OCI-LY1 (cell line): Measurements from ENCODE around the gene AEBP1.
"Not testable (repeated sequence)": the region's sequence is repeated elsewhere in the genome, so short reads cannot be mapped to it uniquely, and the experiment has no call there.

Experiments
- H2AFZ ChIP-seq: fragments of 200-600 bp; sonication (generic), shearing (Covaris generic); 2 replicates; pipeline ENCODE4 v1.6.0; 2014; ENCODE audit warnings: antibody characterized with exemption, mild to moderate bottlenecking, low read length
- H3F3A ChIP-seq: fragments of 200-600 bp; sonication (generic), shearing (Covaris generic); 2 replicates; pipeline ENCODE4 v1.6.0; 2014; ENCODE audit warnings: mild to moderate bottlenecking, antibody characterized with exemption, low read length, moderate library complexity; ENCODE audit not compliant: insufficient read depth
- H3K27ac ChIP-seq: fragments of 200-600 bp; sonication (generic); 2 replicates; pipeline ENCODE4 v1.5.1; 2014; ENCODE audit warnings: low read length, mixed run types, mild to moderate bottlenecking, low read depth; ENCODE audit not compliant: poor library complexity, severe bottlenecking
- H3K27me3 ChIP-seq: fragments of 200-600 bp; sonication (generic); 2 replicates; pipeline ENCODE4 v1.6.0; 2014; ENCODE audit warnings: antibody characterized with exemption, mild to moderate bottlenecking, low read length, moderate library complexity; ENCODE audit not compliant: insufficient read depth
- H3K36me3 ChIP-seq: fragments of 200-600 bp; sonication (generic); 2 replicates; pipeline ENCODE4 v1.6.1; 2014; ENCODE audit warnings: mild to moderate bottlenecking, antibody characterized with exemption, low read length, moderate library complexity, mixed read lengths; ENCODE audit not compliant: insufficient read depth
- H3K4me1 ChIP-seq: fragments of 200-600 bp; sonication (generic); 2 replicates; pipeline ENCODE4 v1.5.1; 2014; ENCODE audit warnings: mild to moderate bottlenecking, low read length, moderate library complexity; ENCODE audit not compliant: insufficient read depth, severe bottlenecking
- H3K4me2 ChIP-seq: fragments of 200-600 bp; sonication (generic), shearing (Covaris generic); 2 replicates; pipeline ENCODE4 v1.6.1; 2014; ENCODE audit warnings: low read length
- H3K4me3 ChIP-seq: fragments of 200-600 bp; sonication (generic); 2 replicates; pipeline ENCODE4 v1.5.1; 2014; ENCODE audit warnings: low read length, low read depth, mild to moderate bottlenecking, mixed read lengths; ENCODE audit not compliant: poor library complexity, severe bottlenecking
- H3K79me2 ChIP-seq: fragments of 200-600 bp; shearing (Covaris generic); 2 replicates; pipeline ENCODE4 v1.6.1; 2016; ENCODE audit warnings: mixed run types, low read length, mixed read lengths; ENCODE audit not compliant: insufficient read depth
- H3K9ac ChIP-seq: fragments of 200-600 bp; sonication (generic), shearing (Covaris generic); 2 replicates; pipeline ENCODE4 v1.6.1; 2014; ENCODE audit warnings: mild to moderate bottlenecking, low read length, mixed read lengths
- H3K9me2 ChIP-seq: fragments of 200-600 bp; sonication (generic), shearing (Covaris generic); 2 replicates; pipeline ENCODE4 v1.6.1; 2014; ENCODE audit warnings: low read depth, mild to moderate bottlenecking, low read length, mixed read lengths
- H3K9me3 ChIP-seq: fragments of 200-600 bp; shearing (Covaris generic); 2 replicates; pipeline ENCODE4 v1.6.1; 2014; ENCODE audit warnings: low read length, mixed read lengths
- H4K20me1 ChIP-seq: fragments of 200-600 bp; sonication (generic), shearing (Covaris generic); 2 replicates; pipeline ENCODE4 v1.6.0; 2016; ENCODE audit warnings: mild to moderate bottlenecking, low read length; ENCODE audit not compliant: insufficient read depth
- CTCF ChIP-seq: fragments of 200-600 bp; sonication (generic), shearing (Covaris generic); IDR thresholded peaks from 2 replicates; pipeline ENCODE4 v1.5.1; 2017; ENCODE audit warnings: mild to moderate bottlenecking, antibody characterized with exemption, low read length, moderate library complexity, mixed read lengths
- EZH2 ChIP-seq: fragments of 200-600 bp; sonication (generic), shearing (Covaris generic); IDR thresholded peaks from 2 replicates; pipeline ENCODE4 v1.8.0; 2017; ENCODE audit warnings: borderline replicate concordance, mixed run types, mild to moderate bottlenecking, antibody characterized with exemption, low read length, moderate library complexity, mixed read lengths

AEBP1 gene

GRCh38 chr7:44123190-44124003, 19.3 kb downstream of the AEBP1 start, which contains the start of gene POLD2:
Gene POLD2, minus strand, starts transcription at chr7:44123548. Its CDS starts 1,495 bp downstream, at chr7:44122053.
- peaks cover 41% of the 10 kb centered on the region for H3K4me1 ChIP-seq
- H3K4me2 ChIP-seq: peak within 1 kb of the TSS; percentile 88
- H3K9ac ChIP-seq: peak within 1 kb of the TSS; percentile 83
- peak within 1 kb of the TSS; percentile 6 for H3K27ac ChIP-seq
- H4K20me1 ChIP-seq: no peaks in the 10 kb centered on the region
- no peaks in the 10 kb centered on the region for H3K9me2 ChIP-seq
- H3K4me3 ChIP-seq: peak within 1 kb of the TSS; percentile 72
- peak within 1 kb of the TSS; percentile 71; the same call in 1 of the 2 replicates for H2AFZ ChIP-seq
- H3K79me2 ChIP-seq: peaks cover 31% of the 10 kb centered on the region
- peaks cover 39% of the 10 kb centered on the region for H3K36me3 ChIP-seq
- peaks cover 5% of the 10 kb centered on the region; the same call in 1 of the 2 replicates for H3F3A ChIP-seq
- H3K9me3 ChIP-seq: no peaks in the 10 kb centered on the region
- no peaks in the 10 kb centered on the region for H3K27me3 ChIP-seq
- TF ChIP-seq EZH2: no peak
- TF ChIP-seq CTCF: no peak

GRCh38 chr7:44124822-44125202, 20.7 kb downstream of the AEBP1 start:
- no peak overlapping the region for H3K9ac ChIP-seq
- H3K9me3 ChIP-seq: no peaks in the 10 kb centered on the region
- H3F3A ChIP-seq: peaks cover 5% of the 10 kb centered on the region; the same call in 1 of the 2 replicates
- H3K27me3 ChIP-seq: no peaks in the 10 kb centered on the region
- H3K4me1 ChIP-seq: peaks cover 41% of the 10 kb centered on the region
- no peak overlapping the region for H2AFZ ChIP-seq
- no peak overlapping the region for H3K4me2 ChIP-seq
- TF ChIP-seq EZH2 (no peak), CTCF (no peak)
- no peak overlapping the region for H3K27ac ChIP-seq
- H3K9me2 ChIP-seq: no peaks in the 10 kb centered on the region
- H4K20me1 ChIP-seq: no peaks in the 10 kb centered on the region
- H3K4me3 ChIP-seq: no peak overlapping the region
- peaks cover 31% of the 10 kb centered on the region for H3K79me2 ChIP-seq
- peaks cover 25% of the 10 kb centered on the region for H3K36me3 ChIP-seq

- not testable (repeated sequence) for H3K4me2 ChIP-seq, H2AFZ ChIP-seq, H4K20me1 ChIP-seq, H3K36me3 ChIP-seq, H3K9ac ChIP-seq, H3K9me3 ChIP-seq, H3K27me3 ChIP-seq, H3K9me2 ChIP-seq, H3K4me3 ChIP-seq, H3K27ac ChIP-seq, H3F3A ChIP-seq
- Histone ChIP-seq H3K4me1 (peaks cover 33% of the 10 kb centered on the region), H3K79me2 (peaks cover 15% of the 10 kb centered on the region)
These were observed 22.4 kb downstream of the AEBP1 start for GRCh38 chr7:44126574-44126973.
